ENCODE results near the gene TEDC1.

TEDC1 gene

GRCh38 chr14:105498430-105499255 is 7.6 kb downstream of the TEDC1 start:
- DNase-seq, result no peak

- no peak for DNase-seq
These were observed 8.4 kb downstream of the TEDC1 start for GRCh38 chr14:105499256-105500035.

GRCh38 chr14:105500036-105500725 is 9.1 kb downstream of the TEDC1 start:
- no peak for DNase-seq

- no peak for DNase-seq
These were observed 9.7 kb downstream of the TEDC1 start for GRCh38 chr14:105500726-105501101.

GRCh38 chr14:105501504-105502291 is 10.7 kb downstream of the TEDC1 start:
- DNase-seq, result no peak

GRCh38 chr14:105502446-105503295 is 11.6 kb downstream of the TEDC1 start:
- no peak for DNase-seq

- DNase-seq, result no peak
These were observed 12.2 kb downstream of the TEDC1 start for GRCh38 chr14:105503296-105503640.

- no peak for DNase-seq
These were observed 13.1 kb downstream of the TEDC1 start for GRCh38 chr14:105503935-105504692.

GRCh38 chr14:105505101-105505500 is 14.1 kb downstream of the TEDC1 start:
- no peak for DNase-seq

GRCh38 chr14:105507247-105507646 is 16.2 kb downstream of the TEDC1 start:
- DNase-seq, result no peak

- DNase-seq, result no peak
These were observed 17.0 kb downstream of the TEDC1 start for GRCh38 chr14:105508069-105508468.

GRCh38 chr14:105508601-105509000 is 17.6 kb downstream of the TEDC1 start:
- no peak for DNase-seq

- no peak for DNase-seq
These were observed 26.1 kb downstream of the TEDC1 start for GRCh38 chr14:105517096-105517495.

GRCh38 chr14:105519946-105520698 is 29.1 kb downstream of the TEDC1 start:
- DNase-seq, result no peak

- DNase-seq, result no peak
These were observed 34.3 kb downstream of the TEDC1 start for GRCh38 chr14:105525326-105525725.

- peak; percentile 29 for DNase-seq
These were observed 35.1 kb downstream of the TEDC1 start, which contains the start of gene TMEM121 for GRCh38 chr14:105525861-105526775. TSS of gene TMEM121 (plus strand) at chr14:105526583. CDS start at chr14:105528835, 2,252 bp downstream.

GRCh38 chr14:105526776-105527380 is 35.8 kb downstream of the TEDC1 start:
- DNase-seq, result no peak

- no peak for DNase-seq
These were observed 36.4 kb downstream of the TEDC1 start for GRCh38 chr14:105527381-105527825.

All from activated CD4-positive, alpha-beta T cell treated with anti-CD3 and anti-CD28 coated beads, Interleukin-2, Interleukin-6, amounts not matched to agents 100 ng/mL and 50 ng/mL, durations not matched to agents 16 hours and 8 hours (primary cell).